GM19351 (cell line): ENCODE results near the gene STPG2.

Experiments used
- ATAC-seq: cut with Tn5 transposase; IDR thresholded peaks from one replicate; pipeline ENCODE4 v1.9.1; 2021; ENCODE audit warnings: mild to moderate bottlenecking, moderate library complexity; ENCODE audit not compliant: unreplicated experiment

The STPG2 gene

DNA sequence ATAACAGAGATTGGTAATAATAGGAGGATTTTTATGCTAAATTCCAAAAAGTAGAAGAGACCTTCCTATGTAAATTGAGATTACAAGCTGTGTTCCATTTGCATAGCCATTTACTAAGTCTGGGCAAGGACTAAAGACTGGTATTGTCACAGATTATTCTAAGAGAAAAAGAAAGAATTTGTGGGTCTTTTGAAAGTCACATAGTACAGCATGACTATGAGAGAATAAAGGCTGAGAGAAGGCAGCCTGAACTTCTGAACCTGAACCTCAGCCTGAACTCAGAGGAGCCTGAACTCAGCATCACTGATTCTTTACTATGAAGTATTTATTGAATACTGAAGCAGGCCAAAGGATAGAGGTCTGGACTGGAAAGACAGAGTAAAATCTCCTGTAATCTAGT is 297.5 kb downstream of the STPG2 start:
- no peak for ATAC-seq

DNA sequence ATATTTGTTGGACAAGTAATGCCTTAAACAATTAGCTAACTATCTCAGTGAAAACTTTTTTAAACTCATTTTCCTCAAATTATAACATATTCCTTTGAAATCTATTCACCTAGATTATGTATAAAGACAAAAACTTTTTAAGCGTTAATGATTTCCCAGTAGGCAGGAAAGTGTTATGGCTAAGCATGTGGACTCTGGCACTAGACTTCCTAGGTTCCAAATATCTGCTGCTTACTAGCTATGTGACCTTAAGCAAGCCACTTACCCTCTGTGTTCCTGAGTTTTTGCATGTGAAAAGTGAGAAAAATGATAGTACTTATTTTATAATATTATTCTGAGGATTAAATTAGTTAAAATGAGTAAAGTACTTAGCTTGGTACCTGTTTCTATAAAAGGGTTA is 301.8 kb downstream of the STPG2 start:
- ATAC-seq = no peak

DNA sequence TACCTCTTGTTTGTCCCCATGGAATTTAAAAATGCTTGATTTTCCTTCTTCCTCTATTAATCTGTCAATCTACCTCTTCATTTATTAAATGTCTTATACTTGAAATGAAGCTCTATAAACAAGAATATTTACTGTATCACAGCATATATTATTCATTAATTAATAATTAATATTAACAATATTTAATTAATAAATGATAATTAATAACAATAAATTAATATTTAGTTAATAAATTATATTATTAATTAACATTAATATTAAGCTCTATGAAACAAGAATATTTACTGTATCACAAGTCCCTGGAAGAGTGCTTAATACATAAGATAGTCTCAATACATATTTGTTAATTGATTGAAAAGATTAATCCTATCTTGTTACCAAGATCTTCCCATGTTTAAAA is 306.6 kb downstream of the STPG2 start:
- no peak for ATAC-seq

DNA sequence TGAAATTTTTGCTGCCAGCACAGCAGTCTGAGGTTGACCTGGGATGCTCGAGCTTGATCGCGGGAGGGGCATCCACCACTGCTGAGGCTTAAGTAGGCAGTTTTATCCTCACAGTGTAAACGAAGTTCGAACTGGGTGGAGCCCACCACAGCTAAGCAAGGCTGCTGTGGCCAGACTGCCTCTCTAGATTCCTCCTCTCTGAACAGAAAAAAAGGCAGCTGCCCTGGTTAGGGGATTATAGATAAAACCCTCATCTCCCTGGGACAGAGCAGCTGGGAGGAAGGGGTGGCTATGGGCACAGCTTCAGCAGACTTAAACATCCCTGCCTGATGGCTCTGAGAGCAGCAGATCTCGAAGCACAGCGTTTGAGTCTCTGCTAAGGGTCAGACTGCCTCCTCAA is 314.6 kb downstream of the STPG2 start:
- no peak for ATAC-seq

DNA sequence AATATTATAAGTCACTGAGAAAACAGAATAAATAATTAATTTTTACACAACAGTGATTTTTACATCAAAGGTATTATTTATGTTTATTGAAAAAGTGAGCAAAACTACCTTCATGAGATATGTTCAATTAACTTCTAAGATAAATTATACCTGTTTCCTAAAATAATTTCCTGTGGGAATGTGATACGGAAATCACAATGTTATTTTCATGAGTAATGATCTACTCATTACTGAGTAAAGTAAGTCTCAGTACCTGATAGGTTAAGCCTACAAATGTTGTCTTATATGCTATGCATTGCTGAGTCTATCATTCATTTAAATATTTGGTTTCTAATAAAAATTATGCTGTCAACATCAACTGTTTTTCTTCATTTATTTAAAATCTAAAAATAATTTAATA is 324.0 kb downstream of the STPG2 start:
- no peak for ATAC-seq

DNA sequence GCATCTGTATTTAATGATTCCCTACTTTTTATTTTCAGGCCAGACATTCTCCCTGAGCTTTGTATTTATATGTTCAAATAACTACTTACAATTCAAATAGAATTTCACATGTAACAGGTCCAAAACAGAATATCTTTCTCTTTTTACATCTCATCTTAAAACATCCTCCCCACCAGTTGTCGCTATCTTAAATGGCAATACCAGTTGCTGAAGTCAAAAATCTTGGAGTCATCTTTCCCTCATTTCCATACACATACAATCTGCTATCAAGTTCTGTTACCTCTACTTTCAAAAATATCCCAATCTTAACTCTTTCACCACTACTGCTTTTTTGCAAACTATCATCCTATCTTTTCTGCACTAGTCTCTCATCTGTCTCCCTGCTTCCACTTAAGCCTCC is 330.5 kb downstream of the STPG2 start:
- ATAC-seq = no peak

DNA sequence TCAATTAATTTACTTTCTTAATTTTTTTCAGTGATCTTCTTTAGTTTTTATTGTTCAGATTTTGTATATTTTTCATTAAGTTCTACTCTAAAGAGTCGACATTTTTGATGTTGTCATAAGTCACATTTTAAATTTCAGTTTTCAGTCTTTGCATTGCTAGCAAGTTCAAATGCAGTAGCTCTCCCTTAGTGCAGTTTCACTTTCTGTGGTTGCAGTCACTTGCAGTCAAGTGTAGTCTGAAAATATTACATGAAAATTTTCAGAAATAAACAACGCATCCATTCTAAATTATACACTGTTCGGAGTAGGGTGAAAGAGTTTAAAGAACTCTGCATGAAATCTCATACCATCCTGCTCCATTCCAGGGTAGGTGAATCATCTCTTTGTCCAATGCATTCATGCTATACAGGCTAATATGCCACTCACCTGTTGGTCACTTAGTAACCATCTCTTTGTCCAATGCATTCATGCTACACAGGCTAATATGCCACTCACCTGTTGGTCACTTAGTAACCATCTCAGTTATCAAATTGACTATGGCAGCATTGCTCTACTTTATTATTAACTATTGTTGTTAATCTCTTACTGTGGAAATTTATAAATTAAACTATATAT is 356.9 kb downstream of the STPG2 start:
- ATAC-seq = no peak

DNA sequence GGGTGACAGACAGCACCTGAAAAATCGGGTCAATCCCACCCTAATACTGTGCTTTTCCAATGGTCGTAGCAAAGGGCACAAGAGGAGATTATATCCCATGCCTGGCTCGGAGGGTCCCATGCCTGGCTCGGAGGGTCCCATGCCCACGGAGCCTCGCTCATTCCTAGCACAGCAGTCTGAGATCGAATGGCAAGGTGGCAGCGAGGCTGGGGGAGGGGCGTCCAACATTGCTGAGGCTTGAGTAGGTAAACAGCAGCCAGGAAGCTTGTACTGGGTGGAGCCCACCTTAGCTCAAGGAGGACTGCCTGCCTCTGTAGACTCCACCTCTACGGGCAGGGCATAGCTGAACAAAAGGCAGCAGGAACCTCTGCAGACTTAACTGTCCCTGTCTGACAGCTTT is 365.1 kb downstream of the STPG2 start:
- no peak for ATAC-seq

DNA sequence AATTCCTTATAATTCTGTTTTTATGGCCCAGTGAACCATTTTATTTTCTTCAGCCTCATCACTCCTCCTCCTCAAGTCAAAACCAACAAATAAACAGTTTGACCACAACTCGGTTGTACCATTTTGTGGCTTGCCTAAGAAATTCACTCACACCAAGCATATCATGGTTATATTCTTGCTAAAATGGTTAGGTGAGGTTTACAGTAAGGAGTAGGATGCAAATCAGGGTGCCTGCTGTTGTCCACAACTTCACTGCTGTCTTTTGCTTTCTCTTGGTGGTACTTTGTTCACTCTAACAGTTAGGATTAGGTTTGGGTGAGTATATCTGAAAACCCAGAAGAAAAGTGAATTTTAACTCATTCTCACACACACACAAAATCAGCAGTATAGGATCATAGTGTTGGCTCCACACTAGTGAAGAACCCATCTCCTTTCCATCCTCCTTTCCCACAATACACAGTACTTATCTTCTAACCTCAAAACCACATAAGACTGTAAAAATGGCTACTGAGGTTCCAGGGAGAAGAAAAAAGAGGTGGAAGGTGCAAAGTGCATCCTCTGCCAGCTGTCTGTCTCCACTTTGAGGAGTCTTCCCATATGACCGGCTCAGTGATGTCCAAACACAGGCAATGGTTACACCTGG is 368.8 kb downstream of the STPG2 start:
- ATAC-seq = no peak

DNA sequence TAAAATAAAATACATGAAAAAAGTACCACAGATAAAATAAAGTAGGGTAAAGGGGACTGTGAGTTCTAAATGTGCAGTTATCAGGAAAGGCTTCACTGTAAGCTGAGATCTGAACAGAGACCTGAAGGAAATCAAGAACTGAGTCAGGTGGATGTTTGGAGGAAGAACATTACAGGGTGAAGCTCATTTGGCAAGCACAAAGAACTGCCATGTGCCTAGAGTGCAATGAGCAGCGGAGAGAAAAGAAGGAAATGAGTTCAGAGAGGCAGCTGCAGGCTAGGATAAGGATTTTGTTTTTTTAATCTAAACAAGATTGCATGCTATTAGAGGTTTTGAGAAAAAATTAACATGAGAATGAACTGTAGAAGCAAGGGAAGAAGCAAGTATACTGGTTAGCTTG is 373.1 kb downstream of the STPG2 start:
- ATAC-seq = no peak

DNA sequence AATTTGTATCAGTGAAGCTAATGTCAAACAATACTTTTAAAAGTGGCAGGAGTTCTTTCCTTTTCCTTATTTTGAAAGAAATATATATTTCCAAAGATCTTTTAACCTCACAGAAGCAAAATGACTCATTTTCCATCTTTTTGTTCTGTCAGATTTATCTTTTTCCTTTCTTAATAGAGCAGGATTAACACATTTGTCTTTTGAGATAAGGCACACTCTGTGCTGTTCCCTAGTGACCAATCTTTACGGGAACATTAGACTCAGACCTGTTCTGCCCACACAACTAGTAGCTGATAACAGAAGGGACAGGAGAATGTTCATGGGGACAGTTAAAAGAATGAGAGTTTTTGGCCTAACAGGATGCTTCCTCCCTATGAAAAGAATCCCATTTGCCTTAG is 381.2 kb downstream of the STPG2 start:
- ATAC-seq = no peak

DNA sequence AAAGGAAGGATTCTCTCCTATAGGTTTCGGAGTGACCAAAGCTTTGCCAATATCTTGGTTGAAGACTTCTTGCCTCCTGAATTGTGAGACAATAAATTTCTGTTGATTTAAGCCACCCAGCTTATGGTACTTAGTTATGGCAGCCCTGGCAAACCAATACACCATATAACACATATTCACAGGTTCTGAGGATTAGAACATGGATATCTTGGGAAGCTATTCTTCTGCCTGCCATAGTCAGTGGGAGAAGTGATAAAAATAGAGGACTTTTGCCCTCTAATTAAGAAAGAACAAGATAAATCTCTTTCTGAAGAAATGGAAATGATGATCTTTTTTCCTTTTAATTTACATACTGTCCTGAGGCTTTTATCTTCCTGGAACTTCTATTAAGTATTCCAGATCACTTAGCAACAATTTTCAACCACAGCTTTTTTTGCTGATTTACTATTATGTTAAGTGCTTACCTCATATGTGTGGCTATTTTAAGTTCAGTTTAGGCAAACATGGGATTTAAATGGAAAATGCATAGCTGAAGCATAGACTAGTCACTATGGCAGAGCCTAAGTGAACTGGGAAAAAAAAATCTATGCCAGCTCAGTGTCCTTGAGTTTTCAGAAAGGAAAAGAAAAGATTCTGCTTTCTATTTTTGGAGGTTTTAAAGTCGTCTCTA is 381.7 kb downstream of the STPG2 start:
- ATAC-seq = no peak

DNA sequence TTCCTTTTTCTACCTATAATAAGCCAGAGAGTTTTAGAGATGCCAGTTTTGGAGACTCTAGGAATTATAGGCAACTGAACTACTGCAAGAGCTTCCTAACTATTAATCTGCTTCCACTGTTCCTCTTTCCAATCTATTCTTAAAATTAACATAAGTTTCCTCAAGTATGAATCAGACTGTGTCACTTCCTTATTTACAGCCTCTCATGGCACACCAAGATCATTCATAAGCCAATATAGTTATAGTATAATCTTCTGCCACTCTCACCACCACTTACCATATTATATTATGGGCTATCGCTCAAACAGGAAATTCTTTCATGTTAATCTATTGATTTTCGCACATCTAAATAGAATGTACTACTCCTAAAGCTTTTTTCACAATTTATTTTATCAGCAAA is 383.5 kb downstream of the STPG2 start:
- ATAC-seq = no peak

DNA sequence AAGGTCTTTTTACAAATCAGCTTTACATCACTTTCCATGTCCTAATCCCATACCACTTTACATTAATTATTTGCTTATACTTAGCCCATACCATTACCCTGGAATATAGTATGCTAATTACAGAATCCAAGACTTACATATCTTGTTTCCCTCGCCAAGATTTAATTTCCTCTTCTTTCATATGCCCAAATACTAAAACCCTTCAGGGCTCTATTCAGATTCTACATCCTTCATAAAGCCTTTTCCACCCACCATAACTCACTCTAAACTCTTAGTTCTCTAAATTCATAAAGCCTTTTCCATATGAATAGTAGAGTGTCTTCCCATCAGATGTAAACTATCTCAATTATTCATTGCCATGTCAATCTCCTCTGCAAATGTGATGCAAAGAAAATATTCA is 390.7 kb downstream of the STPG2 start:
- ATAC-seq = no peak

DNA sequence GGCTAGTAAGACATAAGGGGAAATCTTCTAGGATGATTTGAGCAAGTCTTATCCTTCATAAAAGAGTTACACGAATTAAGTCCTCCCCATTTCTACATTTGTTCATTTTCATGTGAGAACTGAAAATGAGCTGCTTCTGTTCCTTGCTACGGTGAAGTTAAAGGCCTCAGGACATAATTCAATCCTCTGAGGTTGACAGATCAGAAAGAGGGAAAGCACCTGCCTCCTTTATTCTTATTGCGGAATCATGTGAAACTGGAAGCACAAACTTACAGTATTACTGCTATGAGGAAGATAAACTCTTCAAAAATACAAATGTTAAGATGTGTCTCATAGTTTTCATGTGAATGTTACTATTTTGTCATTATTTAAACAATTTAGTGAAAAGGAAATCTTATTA is 395.3 kb downstream of the STPG2 start:
- ATAC-seq = no peak

DNA sequence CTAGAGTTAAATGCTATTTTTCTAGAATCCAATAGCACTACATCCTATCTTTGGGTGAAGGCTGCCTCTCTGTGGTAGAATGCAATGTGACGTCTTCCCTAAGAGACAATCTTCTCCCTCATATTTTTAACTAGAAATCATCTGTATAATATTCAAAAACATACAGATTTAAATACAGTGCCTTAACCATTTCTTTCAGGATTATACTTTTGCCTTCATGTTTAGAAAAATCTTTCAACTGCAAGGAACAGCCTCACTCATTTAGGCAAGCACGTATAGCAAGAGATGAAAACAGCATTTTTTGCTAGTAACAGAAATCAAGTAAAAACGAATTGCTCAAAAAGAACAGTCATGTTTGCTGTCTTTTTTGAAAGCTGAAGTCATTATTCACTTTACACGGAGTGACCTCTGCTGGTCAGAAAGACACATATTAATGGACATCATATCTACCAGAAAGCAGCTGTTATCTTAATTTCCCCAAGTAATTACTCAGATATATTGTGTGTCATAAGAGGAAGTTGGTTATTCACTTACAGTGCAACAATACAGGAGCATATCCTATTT is 422.3 kb downstream of the STPG2 start:
- no peak for ATAC-seq

DNA sequence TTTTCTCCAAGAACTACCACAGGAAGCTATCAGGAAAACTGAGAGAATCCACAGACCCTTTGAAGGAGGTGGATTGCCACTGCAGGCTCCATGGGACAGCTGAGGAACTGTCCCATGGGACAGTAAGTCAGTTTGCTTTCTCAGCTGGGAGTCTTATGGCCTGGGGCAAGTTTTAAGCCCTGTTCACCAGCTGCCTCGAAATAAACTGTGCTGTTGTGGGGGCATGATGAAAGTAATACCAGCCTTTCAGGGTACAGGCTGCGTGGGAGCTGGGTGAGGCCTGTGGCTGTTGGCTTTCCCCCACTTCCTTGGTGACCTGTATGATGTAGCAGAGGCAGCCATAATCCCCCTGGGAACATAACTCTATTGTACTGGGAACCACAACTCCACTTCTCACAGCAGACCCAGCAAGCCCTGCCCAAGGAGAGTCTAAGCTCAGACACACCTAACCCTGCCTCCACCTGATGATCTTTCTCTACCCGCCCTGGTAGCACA is 452.1 kb downstream of the STPG2 start:
- ATAC-seq = no peak

DNA sequence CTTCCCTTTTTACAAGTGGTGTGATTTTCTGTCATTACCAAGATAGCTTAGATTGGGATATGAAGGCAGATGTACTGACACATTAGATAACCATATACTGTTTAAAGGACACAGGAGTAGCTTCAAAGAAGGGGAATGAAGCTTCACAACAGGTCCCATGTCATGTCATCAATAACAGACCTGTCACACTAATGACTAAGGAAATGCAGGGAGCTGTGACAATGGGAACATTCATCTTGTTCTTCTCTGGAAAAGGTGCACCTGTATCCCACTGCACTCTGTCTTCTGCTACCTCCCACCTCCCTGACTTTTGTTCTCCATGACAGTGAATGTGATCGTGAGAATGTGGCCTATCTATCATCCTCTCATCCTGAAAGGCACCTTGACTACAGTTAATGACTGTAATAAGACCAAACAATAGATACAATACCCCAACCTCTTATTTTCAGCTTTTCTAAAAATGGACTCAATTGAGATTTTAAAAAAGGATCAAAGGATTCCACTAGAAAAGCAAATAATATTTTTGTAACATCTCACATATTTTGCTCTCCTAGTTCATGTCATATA is 472.5 kb downstream of the STPG2 start:
- no peak for ATAC-seq

DNA sequence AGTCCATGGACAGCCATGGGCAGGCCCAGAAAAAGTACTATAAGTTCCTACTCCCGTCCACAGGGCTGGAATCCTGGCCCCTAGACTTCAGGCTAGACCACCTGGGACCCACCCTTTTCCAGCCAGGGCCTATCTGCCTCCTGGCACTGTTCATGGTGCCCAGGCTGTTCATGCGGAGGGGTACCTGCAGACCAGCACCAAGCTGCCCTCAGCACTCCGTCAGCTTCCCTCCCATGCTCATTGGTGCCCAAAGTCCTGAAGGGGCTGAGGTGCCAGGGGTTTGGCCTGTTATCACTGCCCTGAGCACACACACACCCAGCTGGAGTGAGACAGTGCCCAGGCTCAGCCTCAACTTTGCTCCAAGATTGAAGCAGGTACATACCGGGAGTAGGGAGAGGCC is 477.7 kb downstream of the STPG2 start:
- no peak for ATAC-seq

DNA sequence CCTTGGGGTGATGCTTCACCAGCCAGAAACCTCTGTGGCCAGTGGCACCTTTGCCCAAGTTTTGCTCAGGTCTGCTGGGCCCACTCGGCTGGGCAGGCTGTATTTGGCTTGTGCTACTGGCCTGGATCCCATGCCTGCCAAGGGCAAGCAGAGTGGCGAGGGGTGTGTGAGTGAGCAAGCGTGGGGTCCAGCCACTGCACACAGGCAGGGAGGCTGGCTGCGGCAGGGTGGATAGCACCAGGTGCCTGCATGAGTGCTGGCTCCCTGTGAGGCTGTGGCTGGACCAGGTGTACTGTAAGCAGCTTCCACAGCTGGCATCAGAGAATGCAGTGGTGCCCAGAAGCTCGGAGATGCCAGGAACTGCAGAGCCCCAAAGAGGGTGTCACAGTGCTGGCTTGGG is 478.5 kb downstream of the STPG2 start:
- no peak for ATAC-seq

DNA sequence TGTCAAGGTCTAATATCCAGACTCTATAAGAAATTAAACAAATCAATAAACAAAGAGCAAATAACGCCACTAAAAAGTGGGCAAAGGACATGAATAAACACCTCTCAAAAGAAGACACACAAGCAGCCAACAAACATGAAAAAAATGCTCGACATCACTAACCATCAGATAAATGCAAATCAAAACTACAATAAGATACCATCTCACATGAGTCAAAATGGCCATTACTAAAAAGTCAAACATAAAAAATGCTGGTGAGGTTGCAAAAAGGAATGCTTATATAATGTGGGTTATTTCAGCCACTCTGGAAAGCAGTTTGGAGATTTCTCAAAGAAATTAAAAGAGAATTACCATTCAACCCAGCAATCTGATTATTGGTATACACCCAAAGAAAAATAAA is 481.1 kb downstream of the STPG2 start:
- ATAC-seq = no peak
